Right lobe of liver (tissue), 6 donors: ENCODE results near the gene TPM2. TPM values are rescaled to one million over a fixed set of nuclear protein-coding genes. Genes with fewer than 3 reads are reported as not detected.
A peak's percentile ranks its signal among the peaks of the same experiment; 100 is the strongest.

ENCODE experiments used
- ATAC-seq, 4 donors: fragments of 200-7000 bp; cut with Tn5 transposase; one replicate each; pipeline ENCODE4 v1.9.1; 2020; ENCODE audit warnings: mild to moderate bottlenecking in 4 of 4, moderate library complexity in 4 of 4
- DNase-seq, 3 donors: peaks; one replicate each; pipeline ENCODE4 v3.0.0-alpha.2; 2020
- H3K27ac ChIP-seq, 3 donors: fragments of 200-600 bp; one replicate each; pipeline ENCODE4 v1.8.0; 2022
- H3K27me3 ChIP-seq, 2 donors: fragments of 200-600 bp; one replicate each; pipeline ENCODE4 v1.8.0; 2022
- H3K36me3 ChIP-seq, 4 donors: fragments of 200-600 bp; sonication (generic) in 1 of 4; one replicate each; pipeline versions ENCODE4 v1.5.1 to v1.8.0; 2017 to 2022; ENCODE audit warnings: control low read depth in 1 of 4
- H3K4me1 ChIP-seq, 4 donors: fragments of 200-600 bp; sonication (generic) in 1 of 4; one replicate each; pipeline versions ENCODE4 v1.5.1 to v1.8.0; 2017 to 2022; ENCODE audit warnings: control low read depth in 1 of 4
- H3K4me3 ChIP-seq, 3 donors: fragments of 200-600 bp; one replicate each; pipeline ENCODE4 v1.8.0; 2022
- H3K9me3 ChIP-seq, 4 donors: fragments of 200-600 bp; sonication (generic) in 1 of 4; one replicate each; pipeline versions ENCODE4 v1.5.1 to v1.8.0; 2017 to 2022; ENCODE audit warnings: control low read depth in 1 of 4
- CTCF ChIP-seq, 4 donors: fragments of 200-600 bp in 3 of 4; fragments of 450-650 bp in 1 of 4; IDR thresholded peaks; one replicate each; pipeline versions ENCODE4 v1.5.1 to v1.8.0; 2016 to 2022; ENCODE audit warnings: antibody characterized with exemption in 4 of 4, mild to moderate bottlenecking in 2 of 4
- POLR2A ChIP-seq: fragments of 450-650 bp; IDR thresholded peaks from one replicate; pipeline ENCODE4 v1.6.1; 2017; ENCODE audit warnings: antibody characterized with exemption, mild to moderate bottlenecking
- WGBS: methylation state at CpG from one replicate; pipeline ENCODE4 v1.1.6; 2018; ENCODE audit warnings: low coverage, low lambda C conversion rate; ENCODE audit not compliant: insufficient coverage; ENCODE audit errors: missing lambda C conversion rate; 5-methylcytosine and 5-hydroxymethylcytosine counted together
- intact Hi-C, 2 donors: fragments of 100-400 bp; cut with DNase I; formaldehyde crosslinking; loops; one replicate each; pipeline versions ENCODE4 v1.11.2 to v1.14.1; 2022
- total RNA-seq, 6 experiments: library from RNA; depleted of rRNA in 2 of 6; stranded (reverse); fragments of >200 nt in 2 of 6; fragmentation: NEBNext Ultra II Directional in 3 of 6; extraction: Animal tissue kit (Norgen Biotek cat#: 25700) in 3 of 6; gene quantifications; one replicate each; pipeline versions ENCODE4 v1.1.0 to v1.2.4, GENCODE V29; 2016 to 2023
- donor health status: DM: no; HTN: yes; CAD: no.
- donor health status: DM: no; HTN: no; CAD: no.
- donor health status: DM: no; HTN: no; CAD: no.
- donor health status: DM: no; HTN: yes; CAD: no.
- donor health status: DM: no; HTN: yes; CAD: no.

TPM2 gene
- total RNA-seq, 6 experiments from 2014 or later = 4.7 to 23.3 (median 12.4) TPM

GRCh38 chr9:35673132-35674024, 16.3 kb downstream of the TPM2 start, which contains the start of gene CA9:
TSS of gene CA9 (plus strand) at chr9:35673928. CDS start at chr9:35673960, 32 bp downstream.
- Histone ChIP-seq H3K27ac (no peak within 1 kb of the TSS), H3K9me3 (no peaks in the 10 kb centered on the region), H3K36me3 (no peaks in the 10 kb centered on the region), H3K4me1 (peaks cover 0 to 17% (median 5%) of the 10 kb centered on the region in 4 donors), H3K27me3 (peaks cover 0 to 9% of the 10 kb centered on the region in 2 donors), H3K4me3 (no peak within 1 kb of the TSS)
- TF ChIP-seq POLR2A = no peak
- no peak for TF ChIP-seq CTCF (IDR thresholded peaks at IDR 0.05)
- intact Hi-C loops = no loop called here
- WGBS = 73% methylated on average over 1 of the region's 10 CpGs
- DNase-seq (peak in 1 of 3 donors; percentile 22), ATAC-seq (peak in 3 of 4 donors; percentile 4 to 20 (median 10))

GRCh38 chr9:35669331-35670145, 20.2 kb downstream of the TPM2 start:
- Histone ChIP-seq H3K4me1 (peaks cover 0 to 21% (median 5%) of the 10 kb centered on the region in 4 donors), H3K27ac (peak overlapping the region; percentile 11 to 49 (median 20)), H3K36me3 (no peaks in the 10 kb centered on the region), H3K27me3 (no peaks in the 10 kb centered on the region), H3K4me3 (no peak overlapping the region), H3K9me3 (no peaks in the 10 kb centered on the region)
- peak; percentile 82 to 86 (median 84) for ATAC-seq
- DNase-seq = peak in 2 of 3 donors; percentile 64 to 84
- intact Hi-C loops = loop anchor here in 1 of 2 donors (10.0 kb wide), 1 partner anchor 55 kb away; no protein-coding TSS in a partner anchor
- 48% methylated on average over 6 of the region's 6 CpGs for WGBS
- TF ChIP-seq CTCF (IDR thresholded peaks at IDR 0.05) (no peak), POLR2A (no peak)

GRCh38 chr9:35667939-35668338, 21.8 kb downstream of the TPM2 start:
- Histone ChIP-seq H3K9me3 (no peaks in the 10 kb centered on the region), H3K27me3 (no peaks in the 10 kb centered on the region), H3K4me1 (peaks cover 0 to 22% (median 5%) of the 10 kb centered on the region in 4 donors), H3K27ac (no peak overlapping the region), H3K36me3 (no peaks in the 10 kb centered on the region), H3K4me3 (no peak overlapping the region)
- no peak for TF ChIP-seq CTCF (IDR thresholded peaks at IDR 0.05)
- TF ChIP-seq POLR2A = no peak
- intact Hi-C loops = loop anchor here in 1 of 2 donors (10.0 kb wide), 1 partner anchor 57 kb away; no protein-coding TSS in a partner anchor
- DNase-seq (peak in 1 of 3 donors; percentile 5), ATAC-seq (no peak)
- WGBS = 94% methylated on average over 3 of the region's 3 CpGs

- Histone ChIP-seq H3K4me1 (peaks cover 0 to 28% (median 5%) of the 10 kb centered on the region in 4 donors), H3K27me3 (no peaks in the 10 kb centered on the region), H3K9me3 (no peaks in the 10 kb centered on the region), H3K4me3 (no peak overlapping the region), H3K27ac (no peak overlapping the region), H3K36me3 (no peaks in the 10 kb centered on the region)
- TF ChIP-seq POLR2A = no peak
- WGBS = 86% methylated on average over 3 of the region's 5 CpGs
- DNase-seq = no peak
- intact Hi-C loops = loop anchor here in 1 of 2 donors (10.0 kb wide), 1 partner anchor 58 kb away; no protein-coding TSS in a partner anchor
- ATAC-seq = no peak
Observed at GRCh38 chr9:35666549-35666948, 23.2 kb downstream of the TPM2 start.
